SK-N-SH (cell line): ENCODE results near the gene SYNE2.
"Not testable (repeated sequence)": the region's sequence is repeated elsewhere in the genome, so short reads cannot be mapped to it uniquely, and the experiment has no call there.

Experiments used
- FOXM1 ChIP-seq: IDR thresholded peaks from 2 replicates; pipeline ENCODE4 v1.4.0; 2012; ENCODE audit warnings: low read depth, mild to moderate bottlenecking
- SMC3 ChIP-seq: IDR thresholded peaks from 2 replicates; pipeline ENCODE4 v1.6.1; 2012; ENCODE audit warnings: low read depth, low read length, improper control_type of control experiment
- TF ChIP-seq, protein P1 (sequence below): fragments of 200-600 bp; sonication (generic); IDR thresholded peaks from 2 replicates; pipeline ENCODE4 v1.6.1; 2017; ENCODE audit warnings: antibody characterized with exemption, mild to moderate bottlenecking, moderate library complexity
- TF ChIP-seq, protein P2 (sequence below): fragments of 150-350 bp; IDR thresholded peaks from 2 replicates; pipeline ENCODE4 v1.6.1; 2017; ENCODE audit warnings: antibody characterized with exemption, low read length, low read depth, borderline replicate concordance
- TF ChIP-seq, protein P3 (sequence below): IDR thresholded peaks from 2 replicates; pipeline ENCODE4 v1.4.0; 2012; ENCODE audit warnings: low read depth, borderline replicate concordance
- TF ChIP-seq, protein P4 (sequence below): IDR thresholded peaks from 2 replicates; pipeline ENCODE4 v1.6.1; 2012; ENCODE audit warnings: mild to moderate bottlenecking, low read depth, low read length, moderate library complexity

DNA sequence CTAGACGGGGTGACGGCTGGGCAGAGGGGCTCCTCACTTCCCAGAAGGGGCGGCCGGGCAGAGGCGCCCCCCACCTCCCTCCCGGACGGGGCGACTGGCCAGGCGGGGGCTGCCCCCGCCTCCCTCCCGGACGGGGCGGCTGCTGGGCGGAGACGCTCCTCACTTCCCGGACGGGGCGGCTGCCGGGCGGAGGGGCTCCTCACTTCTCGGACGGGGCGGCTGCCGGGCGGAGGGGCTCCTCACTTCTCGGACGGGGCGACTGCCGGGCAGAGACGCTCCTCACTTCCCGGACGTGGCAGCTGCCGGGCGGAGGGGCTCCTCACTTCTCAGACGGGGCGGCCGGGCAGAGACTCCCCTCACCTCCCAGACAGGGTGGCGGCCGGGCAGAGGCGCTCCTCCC is 330.1 kb downstream of the SYNE2 start:
- TF ChIP-seq, protein P1, sequence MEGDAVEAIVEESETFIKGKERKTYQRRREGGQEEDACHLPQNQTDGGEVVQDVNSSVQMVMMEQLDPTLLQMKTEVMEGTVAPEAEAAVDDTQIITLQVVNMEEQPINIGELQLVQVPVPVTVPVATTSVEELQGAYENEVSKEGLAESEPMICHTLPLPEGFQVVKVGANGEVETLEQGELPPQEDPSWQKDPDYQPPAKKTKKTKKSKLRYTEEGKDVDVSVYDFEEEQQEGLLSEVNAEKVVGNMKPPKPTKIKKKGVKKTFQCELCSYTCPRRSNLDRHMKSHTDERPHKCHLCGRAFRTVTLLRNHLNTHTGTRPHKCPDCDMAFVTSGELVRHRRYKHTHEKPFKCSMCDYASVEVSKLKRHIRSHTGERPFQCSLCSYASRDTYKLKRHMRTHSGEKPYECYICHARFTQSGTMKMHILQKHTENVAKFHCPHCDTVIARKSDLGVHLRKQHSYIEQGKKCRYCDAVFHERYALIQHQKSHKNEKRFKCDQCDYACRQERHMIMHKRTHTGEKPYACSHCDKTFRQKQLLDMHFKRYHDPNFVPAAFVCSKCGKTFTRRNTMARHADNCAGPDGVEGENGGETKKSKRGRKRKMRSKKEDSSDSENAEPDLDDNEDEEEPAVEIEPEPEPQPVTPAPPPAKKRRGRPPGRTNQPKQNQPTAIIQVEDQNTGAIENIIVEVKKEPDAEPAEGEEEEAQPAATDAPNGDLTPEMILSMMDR = not testable (repeated sequence)
- not testable (repeated sequence) for TF ChIP-seq FOXM1, SMC3
- TF ChIP-seq, protein P2, sequence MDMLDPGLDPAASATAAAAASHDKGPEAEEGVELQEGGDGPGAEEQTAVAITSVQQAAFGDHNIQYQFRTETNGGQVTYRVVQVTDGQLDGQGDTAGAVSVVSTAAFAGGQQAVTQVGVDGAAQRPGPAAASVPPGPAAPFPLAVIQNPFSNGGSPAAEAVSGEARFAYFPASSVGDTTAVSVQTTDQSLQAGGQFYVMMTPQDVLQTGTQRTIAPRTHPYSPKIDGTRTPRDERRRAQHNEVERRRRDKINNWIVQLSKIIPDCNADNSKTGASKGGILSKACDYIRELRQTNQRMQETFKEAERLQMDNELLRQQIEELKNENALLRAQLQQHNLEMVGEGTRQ = not testable (repeated sequence)
- TF ChIP-seq, protein P3, sequence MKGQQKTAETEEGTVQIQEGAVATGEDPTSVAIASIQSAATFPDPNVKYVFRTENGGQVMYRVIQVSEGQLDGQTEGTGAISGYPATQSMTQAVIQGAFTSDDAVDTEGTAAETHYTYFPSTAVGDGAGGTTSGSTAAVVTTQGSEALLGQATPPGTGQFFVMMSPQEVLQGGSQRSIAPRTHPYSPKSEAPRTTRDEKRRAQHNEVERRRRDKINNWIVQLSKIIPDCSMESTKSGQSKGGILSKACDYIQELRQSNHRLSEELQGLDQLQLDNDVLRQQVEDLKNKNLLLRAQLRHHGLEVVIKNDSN = not testable (repeated sequence)
- TF ChIP-seq, protein P4, sequence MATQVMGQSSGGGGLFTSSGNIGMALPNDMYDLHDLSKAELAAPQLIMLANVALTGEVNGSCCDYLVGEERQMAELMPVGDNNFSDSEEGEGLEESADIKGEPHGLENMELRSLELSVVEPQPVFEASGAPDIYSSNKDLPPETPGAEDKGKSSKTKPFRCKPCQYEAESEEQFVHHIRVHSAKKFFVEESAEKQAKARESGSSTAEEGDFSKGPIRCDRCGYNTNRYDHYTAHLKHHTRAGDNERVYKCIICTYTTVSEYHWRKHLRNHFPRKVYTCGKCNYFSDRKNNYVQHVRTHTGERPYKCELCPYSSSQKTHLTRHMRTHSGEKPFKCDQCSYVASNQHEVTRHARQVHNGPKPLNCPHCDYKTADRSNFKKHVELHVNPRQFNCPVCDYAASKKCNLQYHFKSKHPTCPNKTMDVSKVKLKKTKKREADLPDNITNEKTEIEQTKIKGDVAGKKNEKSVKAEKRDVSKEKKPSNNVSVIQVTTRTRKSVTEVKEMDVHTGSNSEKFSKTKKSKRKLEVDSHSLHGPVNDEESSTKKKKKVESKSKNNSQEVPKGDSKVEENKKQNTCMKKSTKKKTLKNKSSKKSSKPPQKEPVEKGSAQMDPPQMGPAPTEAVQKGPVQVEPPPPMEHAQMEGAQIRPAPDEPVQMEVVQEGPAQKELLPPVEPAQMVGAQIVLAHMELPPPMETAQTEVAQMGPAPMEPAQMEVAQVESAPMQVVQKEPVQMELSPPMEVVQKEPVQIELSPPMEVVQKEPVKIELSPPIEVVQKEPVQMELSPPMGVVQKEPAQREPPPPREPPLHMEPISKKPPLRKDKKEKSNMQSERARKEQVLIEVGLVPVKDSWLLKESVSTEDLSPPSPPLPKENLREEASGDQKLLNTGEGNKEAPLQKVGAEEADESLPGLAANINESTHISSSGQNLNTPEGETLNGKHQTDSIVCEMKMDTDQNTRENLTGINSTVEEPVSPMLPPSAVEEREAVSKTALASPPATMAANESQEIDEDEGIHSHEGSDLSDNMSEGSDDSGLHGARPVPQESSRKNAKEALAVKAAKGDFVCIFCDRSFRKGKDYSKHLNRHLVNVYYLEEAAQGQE = not testable (repeated sequence)
